Activated naive CD8-positive, alpha-beta T cell treated with anti-CD3 and anti-CD28 coated beads for 36 hours (primary cell): ENCODE data around the gene PTPRJ. TPM values are rescaled to one million over a fixed set of nuclear protein-coding genes. Genes with fewer than 3 reads are reported as not detected.
"Not testable (repeated sequence)": the region's sequence is repeated elsewhere in the genome, so short reads cannot be mapped to it uniquely, and the experiment has no call there.

Experiments used
- DNase-seq: peaks from one replicate; pipeline ENCODE4 v3.0.0; 2021
- H3K27ac Mint-ChIP-seq: one replicate; pipeline ENCODE4 v1.8.0; 2022; ENCODE audit warnings: mild to moderate bottlenecking, moderate library complexity, mixed read lengths
- H3K27me3 Mint-ChIP-seq: one replicate; pipeline ENCODE4 v1.8.0; 2022; ENCODE audit warnings: mild to moderate bottlenecking, mixed read lengths
- H3K36me3 Mint-ChIP-seq: one replicate; pipeline ENCODE4 v1.8.0; 2021; ENCODE audit warnings: mild to moderate bottlenecking, mixed read lengths
- H3K4me1 Mint-ChIP-seq: one replicate; pipeline ENCODE4 v1.8.0; 2021; ENCODE audit warnings: mixed read lengths
- H3K4me3 Mint-ChIP-seq: one replicate; pipeline ENCODE4 v1.8.0; 2022; ENCODE audit warnings: mild to moderate bottlenecking, moderate library complexity, mixed read lengths
- H3K9me3 Mint-ChIP-seq: one replicate; pipeline ENCODE4 v1.8.0; 2022; ENCODE audit warnings: mixed read lengths
- total RNA-seq, 2 experiments: library from RNA; stranded (reverse); gene quantifications; one replicate each; pipeline ENCODE4 v1.2.3, GENCODE V29; 2021

Gene PTPRJ
- total RNA-seq, 2 experiments from 2014 or later = 11.8 to 13.1 TPM

DNA sequence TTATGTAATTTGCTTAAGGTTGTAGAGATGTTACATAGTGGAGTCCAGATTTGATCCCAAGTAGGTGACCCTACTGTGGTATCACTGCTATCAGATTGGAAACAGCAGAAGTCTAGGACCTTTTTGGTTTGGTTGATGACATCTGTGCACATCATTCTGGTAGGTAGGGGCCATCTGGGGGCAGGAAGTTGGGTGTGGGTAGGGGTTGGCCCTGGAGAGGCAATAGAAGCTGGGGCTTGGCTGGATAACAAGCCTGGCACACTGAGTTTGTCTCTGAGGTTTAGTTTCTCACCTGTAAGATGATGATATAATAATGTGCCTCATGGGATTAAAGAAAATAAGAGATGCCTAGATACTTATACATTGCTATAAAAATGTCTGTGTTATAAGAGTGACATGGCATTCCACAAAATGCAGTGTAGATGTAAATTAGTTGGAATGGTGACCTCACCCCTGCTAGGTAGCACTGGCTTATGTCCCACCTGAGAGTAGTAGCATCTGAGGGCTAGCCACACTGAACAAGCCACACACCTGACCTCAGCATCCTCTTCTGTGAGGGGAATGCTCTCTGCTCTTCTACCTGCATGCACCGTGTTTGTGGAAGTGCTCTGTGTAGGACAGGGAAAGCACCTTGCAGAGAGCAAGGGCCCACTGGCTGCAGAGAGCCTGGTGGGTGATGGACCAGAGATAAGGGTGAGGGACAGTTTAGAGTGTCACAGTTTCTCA is 36.9 kb downstream of the PTPRJ start:
- DNase-seq = peak; percentile 39
- Mint-ChIP-seq H3K27me3 (no peaks in the 10 kb centered on the region), H3K36me3 (peaks cover 4% of the 10 kb centered on the region), H3K4me1 (peaks cover 70% of the 10 kb centered on the region), H3K9me3 (no peaks in the 10 kb centered on the region), H3K27ac (peak overlapping the region; percentile 22), H3K4me3 (no peak overlapping the region)

DNA sequence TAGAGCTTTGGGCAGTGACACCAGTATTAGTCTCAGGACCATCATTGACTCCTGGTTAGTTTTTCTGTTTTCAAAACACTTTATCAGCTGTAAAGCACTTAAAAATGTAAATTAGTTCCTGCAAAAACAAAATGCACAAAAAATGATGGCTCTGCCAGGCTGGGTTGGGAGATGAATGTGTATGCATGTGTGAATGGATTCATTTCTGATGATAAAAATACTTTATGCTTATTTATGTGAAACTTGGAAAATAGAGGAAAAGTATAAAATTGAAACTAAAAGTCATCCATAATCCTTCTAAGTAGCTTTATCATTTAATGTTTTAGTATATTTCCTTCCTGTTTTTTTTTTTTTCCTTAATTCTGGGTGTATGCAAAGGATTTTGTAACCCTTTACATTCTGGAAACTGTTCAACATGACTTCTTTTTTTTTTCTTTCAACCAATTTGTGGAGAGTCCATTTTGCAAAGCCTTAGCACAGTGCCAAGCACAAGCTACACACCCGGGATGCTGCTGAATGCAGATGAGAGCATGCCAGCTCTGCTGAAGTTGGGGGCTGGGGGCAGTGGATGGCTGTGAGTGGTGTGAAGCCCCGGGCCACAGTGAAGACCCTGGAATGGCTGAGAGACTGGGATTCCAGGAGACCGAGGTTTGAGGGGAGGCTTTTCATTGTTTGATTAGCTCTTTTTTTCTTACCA is 37.6 kb downstream of the PTPRJ start:
- H3K4me1 Mint-ChIP-seq = peaks cover 67% of the 10 kb centered on the region
- no peak for DNase-seq
- no peaks in the 10 kb centered on the region for H3K9me3 Mint-ChIP-seq
- H3K36me3 Mint-ChIP-seq = peaks cover 4% of the 10 kb centered on the region
- H3K4me3 Mint-ChIP-seq = no peak overlapping the region
- H3K27me3 Mint-ChIP-seq = no peaks in the 10 kb centered on the region
- no peak overlapping the region for H3K27ac Mint-ChIP-seq

DNA sequence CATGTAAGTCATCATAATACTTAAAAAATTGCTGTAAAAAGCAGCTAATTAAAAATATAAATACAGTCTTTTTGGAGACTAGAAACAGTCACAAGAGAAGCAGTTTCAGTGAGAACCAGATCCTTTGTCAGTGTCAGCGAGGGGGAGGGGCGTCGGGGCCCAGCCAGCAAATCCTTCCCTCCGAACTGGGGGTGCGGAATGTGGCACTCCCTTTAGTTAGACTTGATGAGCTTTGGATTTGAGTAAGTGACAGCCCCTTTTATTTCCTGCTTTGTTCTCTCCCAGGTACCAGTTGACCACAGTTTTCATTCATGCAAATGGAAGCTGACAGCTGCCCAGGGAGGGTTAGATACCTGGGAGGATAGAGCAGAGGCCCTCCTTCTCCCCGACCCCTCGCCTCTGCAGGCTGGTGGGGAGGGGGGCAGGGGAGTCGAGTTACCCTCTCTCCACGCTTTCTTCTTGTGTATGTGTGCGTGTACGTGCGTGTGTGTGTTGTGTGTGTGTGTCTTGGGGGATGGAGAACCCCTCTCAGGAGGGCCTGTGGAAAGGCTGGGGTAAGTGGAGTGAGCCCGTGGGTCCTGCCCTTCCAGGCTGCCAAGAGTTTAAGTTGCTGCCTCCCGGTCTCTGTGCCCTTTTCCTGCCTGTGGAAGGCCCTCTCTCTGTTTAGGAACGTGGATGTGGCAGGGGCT is 38.3 kb downstream of the PTPRJ start:
- Mint-ChIP-seq H3K27me3 (no peaks in the 10 kb centered on the region), H3K4me3 (no peak overlapping the region), H3K27ac (no peak overlapping the region), H3K4me1 (peaks cover 62% of the 10 kb centered on the region), H3K9me3 (no peaks in the 10 kb centered on the region), H3K36me3 (no peaks in the 10 kb centered on the region)
- DNase-seq = no peak

DNA sequence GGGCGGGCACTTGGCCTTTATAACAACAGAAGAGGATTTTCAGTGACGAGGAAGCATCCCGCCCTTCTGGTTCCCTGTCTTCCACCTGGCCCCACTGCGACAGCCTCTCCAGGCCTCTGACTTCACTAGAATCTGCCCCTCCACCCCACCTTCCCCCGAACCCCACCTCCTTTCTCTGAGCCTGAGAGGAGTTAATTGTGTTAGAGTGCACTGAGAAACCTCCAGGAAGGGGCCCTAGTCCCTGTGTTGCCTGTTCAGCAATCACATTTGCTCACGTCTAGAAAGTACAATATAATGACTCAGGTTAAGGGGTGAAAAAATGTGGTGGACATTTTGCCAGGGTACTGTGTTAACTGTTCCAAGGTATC is 38.8 kb downstream of the PTPRJ start:
- Mint-ChIP-seq H3K4me3 (no peak overlapping the region), H3K4me1 (peaks cover 56% of the 10 kb centered on the region), H3K27ac (no peak overlapping the region), H3K36me3 (no peaks in the 10 kb centered on the region), H3K27me3 (no peaks in the 10 kb centered on the region), H3K9me3 (no peaks in the 10 kb centered on the region)
- DNase-seq = no peak

DNA sequence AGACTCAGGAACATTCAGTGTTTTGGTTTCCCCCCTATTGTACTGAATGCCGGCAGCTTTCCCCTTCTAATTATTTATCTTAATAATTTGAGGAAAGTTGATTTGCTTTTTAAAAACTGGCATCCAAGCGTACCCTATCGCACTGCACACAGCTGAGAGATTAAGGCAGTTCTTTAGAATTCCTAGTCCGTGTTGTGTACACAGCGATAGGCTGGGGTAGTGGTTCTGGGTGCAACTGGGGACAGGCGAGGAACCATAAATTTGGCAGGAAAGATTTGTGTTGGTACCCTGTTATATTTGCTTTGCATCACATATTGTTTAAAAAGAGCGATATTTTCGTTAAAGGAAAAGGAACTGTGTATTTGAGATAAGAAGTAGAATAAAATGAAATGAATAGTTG is 39.2 kb downstream of the PTPRJ start:
- Mint-ChIP-seq H3K4me1 (peaks cover 54% of the 10 kb centered on the region), H3K9me3 (no peaks in the 10 kb centered on the region), H3K4me3 (no peak overlapping the region), H3K27me3 (no peaks in the 10 kb centered on the region), H3K36me3 (no peaks in the 10 kb centered on the region), H3K27ac (no peak overlapping the region)
- no peak for DNase-seq

DNA sequence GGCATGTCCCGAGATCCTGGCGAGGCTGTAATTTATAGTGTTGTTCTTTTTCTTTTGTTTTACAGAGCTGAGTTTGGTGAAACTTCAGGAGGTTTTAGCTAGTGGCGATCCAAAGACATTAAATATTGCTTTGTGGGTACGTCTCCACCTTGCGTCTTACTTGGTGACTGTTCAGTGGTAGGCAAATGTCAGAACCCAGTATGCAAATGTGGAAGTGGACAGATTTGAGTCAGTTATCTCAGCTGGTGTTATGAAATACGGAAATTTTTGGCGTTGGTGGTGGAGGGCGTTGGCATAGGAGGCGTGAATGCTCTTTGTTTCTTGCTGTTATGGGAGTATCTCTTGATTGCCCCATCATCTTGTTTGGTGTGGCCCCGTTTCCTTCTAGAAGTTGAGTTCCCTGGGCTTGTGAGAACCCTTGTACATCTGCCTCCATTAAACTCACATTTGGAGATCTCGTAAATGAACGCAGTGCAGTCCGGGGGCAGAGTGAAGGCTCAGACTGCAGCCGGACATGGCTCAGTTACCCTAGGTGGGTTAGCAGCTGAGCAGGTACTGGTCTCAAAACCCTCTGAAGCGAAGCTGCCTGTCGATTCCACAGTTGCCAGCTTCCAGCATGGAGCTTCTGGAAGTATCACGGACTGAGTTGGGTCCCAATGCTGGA is 39.9 kb downstream of the PTPRJ start:
- DNase-seq = no peak
- Mint-ChIP-seq H3K4me1 (peaks cover 48% of the 10 kb centered on the region), H3K36me3 (no peaks in the 10 kb centered on the region), H3K9me3 (no peaks in the 10 kb centered on the region), H3K27me3 (no peaks in the 10 kb centered on the region), H3K27ac (no peak overlapping the region), H3K4me3 (no peak overlapping the region)

DNA sequence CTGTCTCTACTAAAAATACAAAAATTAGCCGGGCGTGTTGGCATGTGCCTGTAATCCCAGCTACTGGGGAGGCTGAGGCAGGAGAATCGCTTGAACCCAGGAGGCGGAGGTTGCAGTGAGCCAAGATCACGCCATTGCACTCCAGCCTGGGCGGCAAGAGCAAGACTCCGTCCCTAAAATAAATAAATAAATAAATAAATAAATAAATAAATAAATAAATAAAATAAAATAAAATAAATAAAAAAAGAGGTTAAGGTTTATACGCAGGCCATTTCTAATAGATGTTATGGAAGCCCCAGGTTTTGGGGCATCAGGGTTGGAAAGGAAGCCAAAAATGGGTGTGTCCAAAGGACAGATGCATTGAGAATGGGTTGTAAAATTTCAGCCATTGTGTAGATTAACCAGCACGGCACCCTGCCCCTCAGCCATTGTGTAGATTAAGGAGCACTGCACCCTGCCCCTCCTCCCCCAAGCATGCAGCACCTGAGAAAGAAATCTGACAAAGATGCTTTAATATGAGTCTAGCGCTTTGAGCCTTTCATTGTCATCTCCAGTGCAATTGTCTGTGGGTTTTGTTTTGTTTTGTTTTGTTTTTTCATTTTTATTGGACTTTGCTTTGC is 41.0 kb downstream of the PTPRJ start:
- DNase-seq, H3K4me3 Mint-ChIP-seq, H3K9me3 Mint-ChIP-seq, H3K27me3 Mint-ChIP-seq, H3K27ac Mint-ChIP-seq, H3K36me3 Mint-ChIP-seq: not testable (repeated sequence)
- peaks cover 43% of the 10 kb centered on the region for H3K4me1 Mint-ChIP-seq

DNA sequence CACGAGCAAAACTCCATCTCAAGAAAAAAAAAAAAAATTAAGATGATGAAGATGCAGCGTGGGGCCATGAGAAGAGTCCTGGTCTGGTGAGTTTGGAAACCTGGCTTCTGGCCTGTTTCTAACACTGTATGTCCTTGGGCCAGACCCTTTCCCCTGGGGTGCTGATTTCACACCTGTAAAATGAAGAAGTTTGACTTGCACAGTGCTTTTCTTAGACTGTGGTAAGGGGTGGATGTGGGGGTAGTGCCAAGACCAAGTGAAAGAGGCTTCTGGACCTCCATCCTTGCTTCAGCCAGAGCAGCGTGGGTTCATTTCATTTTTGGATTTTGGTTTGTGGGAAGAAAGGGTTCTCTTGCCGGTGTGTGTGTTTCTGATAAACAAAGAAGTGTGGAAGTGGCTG is 42.1 kb downstream of the PTPRJ start:
- no peak overlapping the region for H3K4me3 Mint-ChIP-seq
- no peaks in the 10 kb centered on the region for H3K27me3 Mint-ChIP-seq
- peaks cover 33% of the 10 kb centered on the region for H3K4me1 Mint-ChIP-seq
- no peaks in the 10 kb centered on the region for H3K9me3 Mint-ChIP-seq
- no peaks in the 10 kb centered on the region for H3K36me3 Mint-ChIP-seq
- DNase-seq = no peak
- H3K27ac Mint-ChIP-seq = no peak overlapping the region

DNA sequence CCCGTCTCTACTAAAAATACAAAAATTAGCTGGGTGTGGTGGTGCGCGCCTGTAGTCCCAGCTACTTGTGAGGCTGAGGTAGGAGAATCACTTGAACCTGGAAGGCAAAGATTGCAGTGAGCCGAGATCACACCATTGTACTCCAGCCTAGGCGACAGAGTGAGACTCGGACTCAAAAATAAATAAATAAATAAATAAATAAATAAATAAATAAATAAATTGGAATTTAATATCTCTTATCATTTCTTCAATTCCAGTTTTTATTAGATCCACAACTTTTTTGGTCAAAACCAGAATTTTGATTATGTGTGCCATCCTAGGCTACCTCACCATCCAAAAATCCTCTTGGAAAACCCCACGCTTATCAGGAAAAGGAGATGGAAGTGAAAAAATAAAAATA is 43.2 kb downstream of the PTPRJ start:
- not testable (repeated sequence) for DNase-seq, H3K27me3 Mint-ChIP-seq, H3K4me3 Mint-ChIP-seq, H3K9me3 Mint-ChIP-seq, H3K27ac Mint-ChIP-seq, H3K36me3 Mint-ChIP-seq
- peaks cover 27% of the 10 kb centered on the region for H3K4me1 Mint-ChIP-seq

DNA sequence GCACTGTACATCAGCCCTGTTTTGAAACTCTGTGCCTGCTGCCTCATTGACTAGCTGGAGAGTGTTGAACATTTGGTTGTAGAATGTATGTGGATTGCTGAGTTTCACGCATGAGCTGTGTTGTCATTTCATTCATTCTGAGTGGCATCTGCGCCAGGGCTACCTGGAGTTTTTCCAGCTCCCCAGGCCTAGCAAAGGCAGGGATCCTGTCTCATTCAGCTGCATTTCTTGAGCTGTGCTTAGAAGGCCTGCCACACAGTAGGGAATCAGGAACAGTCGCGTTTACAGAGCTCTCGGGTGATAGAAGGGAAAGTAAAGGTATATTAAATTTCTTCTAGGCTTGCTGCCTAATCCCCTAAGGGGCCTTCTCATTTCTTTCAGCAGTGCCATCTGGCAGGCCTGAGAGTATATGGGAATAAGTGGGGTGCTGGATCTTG is 44.3 kb downstream of the PTPRJ start:
- no peak overlapping the region for H3K4me3 Mint-ChIP-seq
- H3K27ac Mint-ChIP-seq = no peak overlapping the region

DNA sequence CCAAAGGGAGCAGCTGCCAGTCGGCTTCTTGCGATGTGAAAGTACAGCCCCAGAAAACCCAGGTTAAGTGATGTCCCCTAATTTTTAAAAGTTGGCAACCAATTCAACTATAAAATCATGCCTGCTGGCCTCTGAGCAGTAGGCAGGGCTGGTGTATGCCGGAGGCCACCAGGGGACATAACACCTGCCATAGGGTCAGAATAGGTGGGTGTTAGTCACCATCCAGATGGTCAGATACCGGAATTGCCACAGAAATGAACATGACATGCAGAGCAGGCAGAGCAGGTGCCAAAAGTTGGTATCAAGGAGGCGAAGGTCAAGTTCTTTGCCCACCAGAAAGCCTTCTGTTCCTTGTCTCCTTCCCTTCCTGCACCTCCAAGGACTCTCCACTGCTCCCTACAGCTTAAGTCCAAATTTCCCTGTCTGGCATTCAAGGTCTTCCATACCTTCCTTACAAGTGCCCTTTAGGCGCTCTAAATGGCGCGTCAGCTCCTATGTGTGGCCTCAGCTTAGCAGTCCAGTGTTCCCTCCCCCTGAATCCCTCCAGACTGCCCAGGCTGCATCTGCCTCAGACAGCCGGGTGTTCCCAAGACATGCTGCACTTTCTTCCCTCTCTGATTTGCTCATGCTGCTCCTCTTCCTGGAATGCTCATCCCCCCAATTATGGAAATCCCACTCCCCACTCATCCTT is 45.1 kb downstream of the PTPRJ start:
- H3K27me3 Mint-ChIP-seq = no peaks in the 10 kb centered on the region
- H3K4me1 Mint-ChIP-seq = peaks cover 23% of the 10 kb centered on the region
- no peak overlapping the region for H3K27ac Mint-ChIP-seq
- H3K36me3 Mint-ChIP-seq = no peaks in the 10 kb centered on the region
- DNase-seq = no peak
- no peak overlapping the region for H3K4me3 Mint-ChIP-seq
- no peaks in the 10 kb centered on the region for H3K9me3 Mint-ChIP-seq

More for the DNA sequence above, 44.3 kb downstream of the PTPRJ start:
- no peaks in the 10 kb centered on the region for H3K36me3 Mint-ChIP-seq
- peaks cover 24% of the 10 kb centered on the region for H3K4me1 Mint-ChIP-seq
- DNase-seq = no peak
- no peaks in the 10 kb centered on the region for H3K27me3 Mint-ChIP-seq
- no peaks in the 10 kb centered on the region for H3K9me3 Mint-ChIP-seq

DNA sequence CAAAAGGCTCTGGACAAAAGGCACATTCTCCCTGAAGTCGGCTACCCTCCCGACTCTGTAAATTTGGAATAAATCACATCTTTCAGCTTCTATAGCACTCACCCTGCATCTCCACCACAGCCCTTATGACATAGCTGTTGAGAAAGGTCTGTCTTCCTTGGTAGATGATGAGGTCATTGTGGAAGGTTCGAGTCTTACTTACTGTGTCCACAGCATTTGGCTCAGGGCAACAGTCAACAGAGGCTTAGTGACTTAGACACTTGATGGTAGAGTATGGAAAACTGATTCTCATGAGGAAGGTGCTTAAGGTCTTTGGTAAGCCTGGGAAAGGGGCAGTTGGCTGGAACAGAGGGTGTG is 45.6 kb downstream of the PTPRJ start:
- Mint-ChIP-seq H3K36me3 (no peaks in the 10 kb centered on the region), H3K9me3 (no peaks in the 10 kb centered on the region), H3K4me3 (no peak overlapping the region), H3K27ac (no peak overlapping the region), H3K27me3 (no peaks in the 10 kb centered on the region), H3K4me1 (peaks cover 22% of the 10 kb centered on the region)
- DNase-seq = no peak

DNA sequence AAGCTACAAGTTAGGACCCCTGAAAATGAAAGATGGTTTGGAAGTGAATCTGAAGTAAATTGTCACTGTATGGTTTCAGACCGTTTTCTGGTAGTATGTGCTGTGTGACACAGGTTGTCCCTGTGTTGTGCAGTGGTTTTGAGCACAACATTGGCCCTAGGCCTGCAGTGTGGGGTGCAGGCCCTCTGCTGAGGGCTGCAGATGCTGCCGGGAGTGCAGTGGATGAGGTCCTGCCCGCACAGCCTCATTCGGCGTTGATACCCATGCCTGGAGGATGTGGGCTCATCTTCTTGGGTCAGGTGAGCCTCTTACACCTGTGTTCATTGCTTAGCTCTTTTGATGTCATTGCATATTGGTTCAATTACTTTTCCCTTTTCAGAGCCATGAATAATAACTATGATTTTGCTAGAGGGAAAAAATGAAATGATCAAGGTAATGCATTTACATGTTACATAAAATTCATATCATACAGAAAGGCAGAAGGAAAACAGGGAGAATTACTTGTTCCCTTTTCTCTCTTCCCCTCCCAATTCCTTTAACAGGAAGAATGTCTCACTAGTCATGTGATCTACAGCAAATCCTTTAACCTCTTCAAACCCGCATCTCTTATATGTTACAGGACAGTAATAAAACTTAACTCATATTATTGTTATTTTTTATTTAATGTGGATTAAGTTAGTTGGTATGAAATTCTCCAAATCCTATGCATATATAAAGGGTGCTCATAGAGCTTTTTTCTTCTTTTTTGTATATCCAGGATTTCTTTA is 48.7 kb downstream of the PTPRJ start:
- Mint-ChIP-seq H3K9me3 (no peaks in the 10 kb centered on the region), H3K27ac (no peak overlapping the region), H3K4me1 (peaks cover 43% of the 10 kb centered on the region), H3K4me3 (no peak overlapping the region), H3K27me3 (no peaks in the 10 kb centered on the region), H3K36me3 (no peaks in the 10 kb centered on the region)
- no peak for DNase-seq
